GM12801 (cell line): ENCODE measurements around the gene MYOM1.

Source experiments
- CTCF ChIP-seq: IDR thresholded peaks from one replicate; pipeline ENCODE4 v1.5.1; 2011; ENCODE audit warnings: control low read depth; ENCODE audit not compliant: insufficient read length; ENCODE audit errors: extremely low read depth

The MYOM1 gene

GRCh38 chr18:3075491-3075890, 144.3 kb downstream of the MYOM1 start:
- no peak for TF ChIP-seq CTCF

- no peak for TF ChIP-seq CTCF
These were observed 145.7 kb downstream of the MYOM1 start for GRCh38 chr18:3074087-3074486.

- TF ChIP-seq CTCF, result no peak
These were observed 148.1 kb downstream of the MYOM1 start for GRCh38 chr18:3071676-3072075.

GRCh38 chr18:3069671-3070433, 149.9 kb downstream of the MYOM1 start:
- no peak for TF ChIP-seq CTCF

GRCh38 chr18:3067722-3068121, 152.0 kb downstream of the MYOM1 start:
- no peak for TF ChIP-seq CTCF

GRCh38 chr18:3067165-3067661, 152.6 kb downstream of the MYOM1 start:
- no peak for TF ChIP-seq CTCF

GRCh38 chr18:3066341-3067110, 153.2 kb downstream of the MYOM1 start:
- no peak for TF ChIP-seq CTCF
